PC-3 (cell line): Measurements from ENCODE around the gene GABRB2. TPM values are rescaled to one million over a fixed set of nuclear protein-coding genes. Genes with fewer than 3 reads are reported as not detected.

ENCODE experiments used
- ATAC-seq: fragments of 200-7000 bp; cut with Tn5 transposase; 2 replicates; pipeline ENCODE4 v1.9.1; 2020; ENCODE audit warnings: mild to moderate bottlenecking, moderate library complexity
- BruUV-seq: library from RNA; stranded (reverse); fragments of 400-500 nt; replicated peaks from 2 replicates; lab custom pipeline; 2021; lab: Mats Ljungman, UMichigan
- CTCF ChIA-PET: fragments of 300-600 bp; sonication (Branson Sonifier 250); formaldehyde crosslinking; loops from one replicate; lab custom pipeline; 2022; ENCODE audit warnings: antibody characterized with exemption; lab: Charles Lee
- POLR2A ChIA-PET: fragments of 300-600 bp; sonication (Branson Sonifier 250); formaldehyde crosslinking; loops from one replicate; lab custom pipeline; 2022; ENCODE audit warnings: antibody characterized with exemption; ENCODE audit not compliant: unreplicated experiment; lab: Charles Lee
- DNase-seq: peaks from one replicate; pipeline ENCODE4 v3.0.0-alpha.2; 2015
- H2AFZ ChIP-seq: fragments of 300-600 bp; sonication (generic); 2 replicates; pipeline ENCODE4 v1.6.0; 2016; ENCODE audit warnings: antibody characterized with exemption, low read length
- H3F3A ChIP-seq: fragments of 300-600 bp; sonication (generic); one replicate; pipeline ENCODE4 v1.6.0; 2017; ENCODE audit warnings: antibody characterized with exemption, low read length, control low read depth, mild to moderate bottlenecking; ENCODE audit not compliant: unreplicated experiment
- H3K27ac ChIP-seq: fragments of 300-600 bp; sonication (generic); 2 replicates; pipeline ENCODE4 v1.5.1; 2016; ENCODE audit warnings: mild to moderate bottlenecking, low read length
- H3K27me3 ChIP-seq: fragments of 300-600 bp; sonication (generic); 2 replicates; pipeline ENCODE4 v1.6.1; 2016; ENCODE audit warnings: low read length, mixed read lengths
- H3K36me3 ChIP-seq: fragments of 300-600 bp; sonication (generic); 2 replicates; pipeline ENCODE4 v1.6.1; 2016; ENCODE audit warnings: low read depth, mixed run types, low read length, mixed read lengths
- H3K4me1 ChIP-seq: fragments of 300-600 bp; sonication (generic); 2 replicates; pipeline ENCODE4 v1.5.1; 2016; ENCODE audit warnings: low read length; ENCODE audit not compliant: insufficient read depth
- H3K4me2 ChIP-seq: fragments of 300-600 bp; sonication (generic); 2 replicates; pipeline ENCODE4 v1.6.0; 2016; ENCODE audit warnings: low read length
- H3K4me3 ChIP-seq: fragments of 300-600 bp; sonication (generic); 2 replicates; pipeline ENCODE4 v1.5.1; 2016; ENCODE audit warnings: mild to moderate bottlenecking, low read length, mixed read lengths
- H3K79me2 ChIP-seq: fragments of 300-600 bp; sonication (generic); 2 replicates; pipeline ENCODE4 v1.6.1; 2017; ENCODE audit warnings: low read length, mixed read lengths
- H3K9ac ChIP-seq: fragments of 300-600 bp; sonication (generic); 2 replicates; pipeline ENCODE4 v1.6.0; 2016; ENCODE audit warnings: mild to moderate bottlenecking, low read length
- H3K9me2 ChIP-seq: fragments of 300-600 bp; sonication (generic); replicated peaks from 2 replicates; pipeline ENCODE4 v1.6.1; 2016; ENCODE audit warnings: mixed run types, low read length, mixed read lengths
- H3K9me3 ChIP-seq: fragments of 300-600 bp; sonication (generic); 2 replicates; pipeline ENCODE4 v1.6.1; 2016; ENCODE audit warnings: low read length, mixed read lengths
- H4K20me1 ChIP-seq: fragments of 300-600 bp; sonication (generic); 2 replicates; pipeline ENCODE4 v1.6.1; 2016; ENCODE audit warnings: low read length, mixed read lengths
- CTCF ChIP-seq: fragments of 300-600 bp; sonication (generic); conservative IDR thresholded peaks from 2 replicates; pipeline ENCODE4 v1.5.1; 2017; ENCODE audit warnings: antibody characterized with exemption, low read depth, mild to moderate bottlenecking, low read length
- EZH2 ChIP-seq: fragments of 300-600 bp; sonication (generic); IDR thresholded peaks from one replicate; pipeline ENCODE4 v1.6.1; 2017; ENCODE audit warnings: antibody characterized with exemption, mild to moderate bottlenecking, low read length; ENCODE audit not compliant: unreplicated experiment
- EZH2phosphoT487 ChIP-seq: fragments of 300-600 bp; sonication (generic); IDR thresholded peaks from 2 replicates; pipeline ENCODE4 v1.6.1; 2018; ENCODE audit warnings: mild to moderate bottlenecking, antibody characterized with exemption, low read length, borderline replicate concordance
- intact Hi-C: fragments of 100-400 bp; cut with micrococcal nuclease; formaldehyde crosslinking; loops from 2 replicates; pipeline ENCODE4 v1.9.0; 2023
- total RNA-seq: library from RNA; depleted of rRNA; stranded (reverse); fragments of >200 nt; gene quantifications from 2 replicates; pipeline ENCODE4 v1.2.3, GENCODE V29; 2014

The GABRB2 gene
- total RNA-seq, 1 experiment from 2014 or later, result not detected

- no peaks in the 10 kb centered on the region for H3K36me3 ChIP-seq
- H3K79me2 ChIP-seq, result no peaks in the 10 kb centered on the region
- H3K4me2 ChIP-seq, result no peak overlapping the region
- no peak overlapping the region for H2AFZ ChIP-seq
- TF ChIP-seq CTCF (no peak), EZH2 (no peak), EZH2phosphoT487 (no peak)
- BruUV-seq, result no TSS peak
- H3K4me3 ChIP-seq, result no peak overlapping the region
- H3K27ac ChIP-seq, result no peak overlapping the region
- DNase-seq (no peak), ATAC-seq (no peak)
- H3K4me1 ChIP-seq, result no peaks in the 10 kb centered on the region
- 0 out of 2 replicates have a peak, but pooled peaks cover 17% of the 10 kb centered on the region for H3K9me3 ChIP-seq
- intact Hi-C loops, result no loop called here
- no peak overlapping the region for H3K9ac ChIP-seq
- H3F3A ChIP-seq, result no peaks in the 10 kb centered on the region
- no peaks in the 10 kb centered on the region for H3K27me3 ChIP-seq
- H4K20me1 ChIP-seq, result no peaks in the 10 kb centered on the region
- CTCF ChIA-PET, result no interaction called here
- POLR2A ChIA-PET, result no interaction called here
- H3K9me2 ChIP-seq, result no peaks in the 10 kb centered on the region
Observed at GRCh38 chr5:161431963-161432362, 114.6 kb downstream of the GABRB2 start.

- Histone ChIP-seq H3K9me3 (peaks cover 36% of the 10 kb centered on the region), H3K4me3 (no peak overlapping the region), H3K9ac (no peak overlapping the region), H3F3A (no peaks in the 10 kb centered on the region), H2AFZ (no peak overlapping the region), H3K27ac (no peak overlapping the region), H3K36me3 (no peaks in the 10 kb centered on the region), H3K4me1 (no peaks in the 10 kb centered on the region), H3K79me2 (no peaks in the 10 kb centered on the region), H4K20me1 (no peaks in the 10 kb centered on the region), H3K27me3 (no peaks in the 10 kb centered on the region), H3K9me2 (no peaks in the 10 kb centered on the region), H3K4me2 (no peak overlapping the region)
- POLR2A ChIA-PET, result no interaction called here
- no TSS peak for BruUV-seq
- no peak for ATAC-seq
- intact Hi-C loops, result no loop called here
- TF ChIP-seq EZH2phosphoT487 (no peak), EZH2 (no peak), CTCF (no peak)
- CTCF ChIA-PET, result no interaction called here
- no peak for DNase-seq
Observed at GRCh38 chr5:161421067-161421466, 125.5 kb downstream of the GABRB2 start.

- no peaks in the 10 kb centered on the region for H4K20me1 ChIP-seq
- H3K9me3 ChIP-seq, result peaks cover 39% of the 10 kb centered on the region
- H2AFZ ChIP-seq, result no peak overlapping the region
- TF ChIP-seq EZH2, result no peak
- no peak for TF ChIP-seq EZH2phosphoT487
- no peak for TF ChIP-seq CTCF
- H3K9me2 ChIP-seq, result no peaks in the 10 kb centered on the region
- intact Hi-C loops, result no loop called here
- no peaks in the 10 kb centered on the region for H3K4me1 ChIP-seq
- H3K4me2 ChIP-seq, result no peak overlapping the region
- no peak overlapping the region for H3K27ac ChIP-seq
- no TSS peak for BruUV-seq
- POLR2A ChIA-PET, result no interaction called here
- H3K27me3 ChIP-seq, result no peaks in the 10 kb centered on the region
- no peak overlapping the region for H3K4me3 ChIP-seq
- no peak for ATAC-seq
- no peaks in the 10 kb centered on the region for H3K79me2 ChIP-seq
- CTCF ChIA-PET, result no interaction called here
- no peak for DNase-seq
- H3F3A ChIP-seq, result no peaks in the 10 kb centered on the region
- H3K9ac ChIP-seq, result no peak overlapping the region
- H3K36me3 ChIP-seq, result no peaks in the 10 kb centered on the region
Observed at GRCh38 chr5:161420521-161420920, 126.0 kb downstream of the GABRB2 start.
